ENCODE measurements around the gene SMAD5. TPM values are rescaled to one million over a fixed set of nuclear protein-coding genes. Genes with fewer than 3 reads are reported as not detected.

The SMAD5 gene
- total RNA-seq, 2 donors from 2014 or later: 97.8 to 105 TPM

- no peaks in the 10 kb centered on the region for H3K27me3 Mint-ChIP-seq (ENCODE audit: insufficient read depth)
- H3K36me3 ChIP-seq (ENCODE audit: control insufficient read depth, insufficient read depth, low read length): peaks cover 70% of the 10 kb centered on the region
- H3K4me1 ChIP-seq (ENCODE audit: control insufficient read depth, insufficient read depth, low read length): no peaks in the 10 kb centered on the region
- peaks cover 6% of the 10 kb centered on the region for H3K9me3 Mint-ChIP-seq
- H3K9ac ChIP-seq (ENCODE audit: extremely low read depth, low read length, poor library complexity, severe bottlenecking): no peak overlapping the region
- peaks cover 28% of the 10 kb centered on the region for H3K9me3 ChIP-seq (ENCODE audit: control insufficient read depth, low read length)
- peaks cover 20% of the 10 kb centered on the region for H3K4me1 Mint-ChIP-seq
- no peak for TF ChIP-seq CTCF (conservative IDR thresholded peaks at IDR 0.05)
- DNase-seq: no peak
- 95 to 97% methylated on average over 7 to 11 of the region's 11 CpGs for WGBS, 2 experiments (ENCODE audit: insufficient coverage in 1 of 2, insufficient read length in 1 of 2)
- H3K27ac Mint-ChIP-seq: no peak overlapping the region
- peaks cover 56% of the 10 kb centered on the region for H3K36me3 Mint-ChIP-seq (ENCODE audit: low read depth)
- no peak overlapping the region for H3K27ac ChIP-seq (ENCODE audit: low read depth, low read length)
- no peak overlapping the region for H3K4me3 Mint-ChIP-seq
- H3K27me3 ChIP-seq (ENCODE audit: control insufficient read depth, insufficient read depth, low read length, poor library complexity, severe bottlenecking): no peaks in the 10 kb centered on the region
- no peak overlapping the region for H3K4me3 ChIP-seq (ENCODE audit: low read length)
These were observed 21.1 kb downstream of the SMAD5 start for GRCh38 chr5:136153581-136154236.

GRCh38 chr5:136155078-136155477 lies 22.4 kb downstream of the SMAD5 start:
- Histone ChIP-seq H3K9ac (ENCODE audit: extremely low read depth, low read length, poor library complexity, severe bottlenecking) (no peak overlapping the region), H3K4me1 (ENCODE audit: control insufficient read depth, insufficient read depth, low read length) (no peaks in the 10 kb centered on the region), H3K9me3 (ENCODE audit: control insufficient read depth, low read length) (peaks cover 28% of the 10 kb centered on the region), H3K4me3 (ENCODE audit: low read length) (no peak overlapping the region), H3K36me3 (ENCODE audit: control insufficient read depth, insufficient read depth, low read length) (peaks cover 76% of the 10 kb centered on the region), H3K27me3 (ENCODE audit: control insufficient read depth, insufficient read depth, low read length, poor library complexity, severe bottlenecking) (no peaks in the 10 kb centered on the region), H3K27ac (ENCODE audit: low read depth, low read length) (no peak overlapping the region)
- WGBS, 2 experiments (ENCODE audit: insufficient coverage in 1 of 2, insufficient read length in 1 of 2): 92 to 99% methylated on average over 2 of the region's 2 CpGs
- no peak for DNase-seq
- H3K4me1 Mint-ChIP-seq: peaks cover 8% of the 10 kb centered on the region
- peaks cover 6% of the 10 kb centered on the region for H3K9me3 Mint-ChIP-seq
- H3K27ac Mint-ChIP-seq: no peak overlapping the region
- TF ChIP-seq CTCF (conservative IDR thresholded peaks at IDR 0.05): no peak
- H3K4me3 Mint-ChIP-seq: no peak overlapping the region
- no peaks in the 10 kb centered on the region for H3K27me3 Mint-ChIP-seq (ENCODE audit: insufficient read depth)
- H3K36me3 Mint-ChIP-seq (ENCODE audit: low read depth): peaks cover 64% of the 10 kb centered on the region

- DNase-seq: no peak
- Mint-ChIP-seq H3K27me3 (ENCODE audit: insufficient read depth) (no peaks in the 10 kb centered on the region), H3K36me3 (ENCODE audit: low read depth) (peaks cover 66% of the 10 kb centered on the region), H3K4me1 (peaks cover 4% of the 10 kb centered on the region), H3K4me3 (no peak overlapping the region), H3K27ac (no peak overlapping the region), H3K9me3 (peaks cover 6% of the 10 kb centered on the region)
- Histone ChIP-seq H3K9me3 (ENCODE audit: control insufficient read depth, low read length) (peaks cover 28% of the 10 kb centered on the region), H3K4me1 (ENCODE audit: control insufficient read depth, insufficient read depth, low read length) (no peaks in the 10 kb centered on the region), H3K27ac (ENCODE audit: low read depth, low read length) (no peak overlapping the region), H3K27me3 (ENCODE audit: control insufficient read depth, insufficient read depth, low read length, poor library complexity, severe bottlenecking) (no peaks in the 10 kb centered on the region), H3K36me3 (ENCODE audit: control insufficient read depth, insufficient read depth, low read length) (peaks cover 83% of the 10 kb centered on the region), H3K9ac (ENCODE audit: extremely low read depth, low read length, poor library complexity, severe bottlenecking) (no peak overlapping the region), H3K4me3 (ENCODE audit: low read length) (no peak overlapping the region)
- no peak for TF ChIP-seq CTCF (conservative IDR thresholded peaks at IDR 0.05)
- WGBS, 2 experiments (ENCODE audit: insufficient coverage in 1 of 2, insufficient read length in 1 of 2): 97% methylated on average over 1 of the region's 1 CpG; no CpG with 5 or more reads in 1 of the 2 experiments
These were observed 23.1 kb downstream of the SMAD5 start for GRCh38 chr5:136155761-136156160.

Data from endodermal cell (in vitro differentiated cells).